Osteoblast (primary cell): Measurements from ENCODE around the gene ZNF311. TPM values are rescaled to one million over a fixed set of nuclear protein-coding genes. Genes with fewer than 3 reads are reported as not detected.

Experiments used
- DNase-seq: peaks from one replicate; pipeline ENCODE4 v3.0.0; 2011; ENCODE audit warnings: low spot score, mixed read lengths; ENCODE audit not compliant: insufficient read length; ENCODE audit errors: missing footprints
- H2AFZ ChIP-seq: 2 replicates; pipeline ENCODE4 v1.6.0; 2011; ENCODE audit warnings: mild to moderate bottlenecking, low read length
- H3K27ac ChIP-seq: 2 replicates; pipeline ENCODE4 v1.5.1; 2011; ENCODE audit warnings: mild to moderate bottlenecking, low read depth, low read length, moderate library complexity
- H3K27me3 ChIP-seq: 2 replicates; pipeline ENCODE4 v1.6.0; 2012; ENCODE audit warnings: mild to moderate bottlenecking, control low read depth, inconsistent platforms, low read length, moderate library complexity; ENCODE audit not compliant: insufficient read depth
- H3K36me3 ChIP-seq: 2 replicates; pipeline ENCODE4 v1.5.1; 2011; ENCODE audit warnings: mild to moderate bottlenecking, low read length, control low read depth, moderate library complexity; ENCODE audit not compliant: insufficient read depth
- H3K4me1 ChIP-seq: 2 replicates; pipeline ENCODE4 v1.5.1; 2011; ENCODE audit warnings: mild to moderate bottlenecking, low read length, control low read depth, moderate library complexity; ENCODE audit not compliant: insufficient read depth
- H3K4me2 ChIP-seq: 2 replicates; pipeline ENCODE4 v1.6.0; 2011; ENCODE audit warnings: mild to moderate bottlenecking, low read length; ENCODE audit not compliant: insufficient read depth
- H3K4me3 ChIP-seq: fragments of 200-600 bp; sonication (generic); 3 replicates; pipeline ENCODE4 v1.5.1; 2012; ENCODE audit warnings: mild to moderate bottlenecking, low read length, inconsistent platforms; ENCODE audit not compliant: insufficient read depth
- H3K79me2 ChIP-seq: 2 replicates; pipeline ENCODE4 v1.6.0; 2012; ENCODE audit warnings: mild to moderate bottlenecking, low read length, control low read depth, inconsistent platforms; ENCODE audit not compliant: insufficient read depth
- H3K9me3 ChIP-seq: 2 replicates; pipeline ENCODE4 v1.5.1; 2011; ENCODE audit warnings: low read depth, low read length, control low read depth
- H4K20me1 ChIP-seq: 2 replicates; pipeline ENCODE4 v1.6.0; 2012; ENCODE audit warnings: mild to moderate bottlenecking, low read length, control low read depth; ENCODE audit not compliant: insufficient read depth
- total RNA-seq: library from RNA; depleted of rRNA; stranded (reverse); fragments of >200 nt; gene quantifications from 2 replicates; pipeline ENCODE4 v1.2.3, GENCODE V29; 2012
- TF ChIP-seq, protein P1 (sequence below): IDR thresholded peaks from 2 replicates; pipeline ENCODE4 v1.5.1; 2011; ENCODE audit warnings: mild to moderate bottlenecking, low read depth, low read length, moderate library complexity; ENCODE audit errors: extremely low read depth

ZNF311 gene
- total RNA-seq, 1 donor: 1.1 TPM

GRCh38 chr6:29028821-29029220 is 23.7 kb upstream of the ZNF311 start:
- Histone ChIP-seq H3K4me1 (no peaks in the 10 kb centered on the region), H3K27me3 (no peaks in the 10 kb centered on the region), H3K36me3 (no peaks in the 10 kb centered on the region), H3K4me3 (no peak overlapping the region), H3K27ac (no peak overlapping the region), H3K9me3 (no peaks in the 10 kb centered on the region), H3K79me2 (no peaks in the 10 kb centered on the region), H4K20me1 (no peaks in the 10 kb centered on the region), H2AFZ (no peak overlapping the region), H3K4me2 (no peak overlapping the region)
- TF ChIP-seq, protein P1, sequence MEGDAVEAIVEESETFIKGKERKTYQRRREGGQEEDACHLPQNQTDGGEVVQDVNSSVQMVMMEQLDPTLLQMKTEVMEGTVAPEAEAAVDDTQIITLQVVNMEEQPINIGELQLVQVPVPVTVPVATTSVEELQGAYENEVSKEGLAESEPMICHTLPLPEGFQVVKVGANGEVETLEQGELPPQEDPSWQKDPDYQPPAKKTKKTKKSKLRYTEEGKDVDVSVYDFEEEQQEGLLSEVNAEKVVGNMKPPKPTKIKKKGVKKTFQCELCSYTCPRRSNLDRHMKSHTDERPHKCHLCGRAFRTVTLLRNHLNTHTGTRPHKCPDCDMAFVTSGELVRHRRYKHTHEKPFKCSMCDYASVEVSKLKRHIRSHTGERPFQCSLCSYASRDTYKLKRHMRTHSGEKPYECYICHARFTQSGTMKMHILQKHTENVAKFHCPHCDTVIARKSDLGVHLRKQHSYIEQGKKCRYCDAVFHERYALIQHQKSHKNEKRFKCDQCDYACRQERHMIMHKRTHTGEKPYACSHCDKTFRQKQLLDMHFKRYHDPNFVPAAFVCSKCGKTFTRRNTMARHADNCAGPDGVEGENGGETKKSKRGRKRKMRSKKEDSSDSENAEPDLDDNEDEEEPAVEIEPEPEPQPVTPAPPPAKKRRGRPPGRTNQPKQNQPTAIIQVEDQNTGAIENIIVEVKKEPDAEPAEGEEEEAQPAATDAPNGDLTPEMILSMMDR: no peak
- DNase-seq: no peak

- H3K27me3 ChIP-seq: no peaks in the 10 kb centered on the region
- H3K4me2 ChIP-seq: no peak overlapping the region
- H3K27ac ChIP-seq: no peak overlapping the region
- no peak overlapping the region for H2AFZ ChIP-seq
- no peak for DNase-seq
- H3K9me3 ChIP-seq: no peaks in the 10 kb centered on the region
- TF ChIP-seq, protein P1: no peak
- no peaks in the 10 kb centered on the region for H3K36me3 ChIP-seq
- H3K4me3 ChIP-seq: no peak overlapping the region
- H3K79me2 ChIP-seq: no peaks in the 10 kb centered on the region
- H3K4me1 ChIP-seq: no peaks in the 10 kb centered on the region
- no peaks in the 10 kb centered on the region for H4K20me1 ChIP-seq
Measured at GRCh38 chr6:29025927-29026585, 20.9 kb upstream of the ZNF311 start.

DNA sequence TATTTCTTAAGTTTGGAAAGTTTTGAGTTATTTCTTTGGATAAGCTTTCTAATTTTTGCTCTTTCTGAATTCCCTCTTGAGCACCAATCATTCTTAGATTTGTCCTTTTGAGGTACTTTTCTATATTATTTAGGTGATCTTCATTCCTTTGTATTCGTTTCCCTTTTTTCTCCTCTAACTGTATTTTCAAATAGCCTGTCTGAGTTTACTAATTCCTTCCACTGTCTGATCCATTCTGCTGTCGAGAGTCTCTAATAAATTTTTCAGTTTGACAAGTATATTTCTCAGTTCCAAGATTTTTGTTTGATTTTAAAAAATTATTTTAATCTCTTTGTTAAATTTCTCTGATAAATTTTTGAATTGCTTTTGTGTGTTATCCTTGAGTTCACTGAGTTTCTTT is 16.3 kb upstream of the ZNF311 start:
- DNase-seq: no peak
- Histone ChIP-seq H3K27ac (no peak overlapping the region), H4K20me1 (no peaks in the 10 kb centered on the region), H3K27me3 (no peaks in the 10 kb centered on the region), H3K36me3 (no peaks in the 10 kb centered on the region), H2AFZ (no peak overlapping the region), H3K79me2 (no peaks in the 10 kb centered on the region), H3K4me2 (no peak overlapping the region), H3K4me3 (no peak overlapping the region), H3K9me3 (no peaks in the 10 kb centered on the region), H3K4me1 (peaks cover 4% of the 10 kb centered on the region)
- TF ChIP-seq, protein P1: no peak

DNA sequence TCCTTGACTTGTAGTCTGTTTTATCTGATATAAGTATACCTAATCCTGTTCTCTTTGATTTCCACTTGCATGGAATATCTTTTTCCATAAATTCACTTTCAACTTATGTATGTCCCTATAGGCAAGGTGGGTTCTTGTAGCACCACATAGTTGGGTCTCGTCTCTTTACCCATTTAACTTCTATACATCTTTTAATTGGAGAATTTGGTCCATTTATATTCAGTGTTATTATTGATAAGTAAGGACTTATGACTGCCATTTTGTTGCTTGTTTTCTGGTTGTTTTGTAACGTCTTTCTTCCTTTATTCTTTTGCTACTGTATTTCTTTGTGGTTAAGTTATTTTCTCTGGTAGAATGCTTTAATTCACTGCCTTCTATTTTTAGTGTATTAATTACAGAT is 14.5 kb upstream of the ZNF311 start:
- H3K4me3 ChIP-seq: no peak overlapping the region
- H2AFZ ChIP-seq: no peak overlapping the region
- H4K20me1 ChIP-seq: no peaks in the 10 kb centered on the region
- H3K36me3 ChIP-seq: no peaks in the 10 kb centered on the region
- no peaks in the 10 kb centered on the region for H3K79me2 ChIP-seq
- H3K27me3 ChIP-seq: peaks cover under 1% of the 10 kb centered on the region
- no peak overlapping the region for H3K4me2 ChIP-seq
- no peaks in the 10 kb centered on the region for H3K9me3 ChIP-seq
- no peak for DNase-seq
- no peak overlapping the region for H3K27ac ChIP-seq
- TF ChIP-seq, protein P1: no peak
- peaks cover 5% of the 10 kb centered on the region for H3K4me1 ChIP-seq
